ENCODE results near the gene GRAMD2B.

- no peak for TF ChIP-seq POLR2A (IDR thresholded peaks at IDR 0.05; ENCODE audit: low read length)
- no peak for TF ChIP-seq GATA1 (IDR thresholded peaks at IDR 0.05; ENCODE audit: low read depth, low read length)
Measured at GRCh38 chr5:126438267-126438666, 15.1 kb downstream of the GRAMD2B start.
